ENCODE measurements around the gene CDK17. TPM values are rescaled to one million over a fixed set of nuclear protein-coding genes. Genes with fewer than 3 reads are reported as not detected.
"Not testable (repeated sequence)": the region's sequence is repeated elsewhere in the genome, so short reads cannot be mapped to it uniquely, and the experiment has no call there.

Gene CDK17
- total RNA-seq: 65.8 TPM

DNA sequence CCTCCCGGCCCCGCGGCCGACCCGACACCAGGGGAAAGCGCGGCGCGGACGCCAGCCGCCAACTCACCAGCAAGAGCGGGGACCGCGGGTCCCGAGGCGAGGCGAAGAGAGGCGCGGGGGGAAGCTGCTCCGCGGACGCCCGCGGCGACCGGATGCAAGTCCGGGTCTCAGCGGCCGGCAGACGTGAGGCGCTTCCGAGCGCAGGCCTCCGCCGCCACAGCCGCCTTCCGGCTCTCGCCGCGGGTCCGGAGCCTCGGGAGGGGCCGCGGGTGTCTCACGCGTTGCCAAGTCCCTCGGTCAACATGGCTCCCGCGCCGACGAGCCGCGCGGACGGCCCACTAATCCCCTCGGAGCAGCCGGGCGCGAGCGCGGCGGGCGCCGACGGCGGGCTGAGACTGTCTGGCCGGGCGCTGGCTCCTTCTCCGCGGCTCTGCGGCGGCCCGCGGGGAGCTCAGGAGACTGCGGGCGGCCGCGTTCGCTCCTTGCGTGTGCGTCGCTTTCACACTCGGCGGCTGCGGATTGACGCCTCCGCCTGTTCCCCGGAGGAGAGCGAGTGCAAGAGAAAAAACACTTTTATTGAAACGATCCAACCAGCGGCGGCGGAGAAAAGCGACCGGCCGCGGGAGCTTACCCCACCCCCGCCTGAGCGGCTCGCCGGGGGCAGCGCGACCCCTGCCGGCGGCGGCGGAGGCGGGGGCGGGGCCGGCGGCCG lies at the start of gene CDK17:
TSS of gene CDK17 (minus strand) at position 521 of the 712 bp plus-strand sequence. CDS start 65,603 bp downstream, outside the sequence.
- DNase-seq: peak; percentile 83

DNA sequence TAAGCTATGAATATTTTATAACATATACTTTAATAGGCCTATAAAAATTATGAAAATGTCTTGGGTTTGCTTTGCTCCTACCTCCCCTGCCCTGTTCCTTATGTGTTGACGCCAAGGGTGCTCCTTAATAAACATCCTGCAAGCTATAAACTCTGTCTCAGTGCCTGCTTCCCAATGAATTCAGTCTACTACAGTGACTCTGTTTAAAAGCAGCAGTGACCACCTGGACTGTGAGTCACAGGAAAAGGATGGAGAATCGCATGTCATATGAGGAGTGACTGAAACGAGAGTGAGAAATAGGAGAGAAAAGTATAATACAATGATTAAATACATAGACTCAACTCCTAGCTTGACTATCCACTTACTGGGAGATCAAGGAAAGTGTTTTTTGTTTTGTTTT lies 48.1 kb upstream of the CDK17 start:
- no peak for DNase-seq

DNA sequence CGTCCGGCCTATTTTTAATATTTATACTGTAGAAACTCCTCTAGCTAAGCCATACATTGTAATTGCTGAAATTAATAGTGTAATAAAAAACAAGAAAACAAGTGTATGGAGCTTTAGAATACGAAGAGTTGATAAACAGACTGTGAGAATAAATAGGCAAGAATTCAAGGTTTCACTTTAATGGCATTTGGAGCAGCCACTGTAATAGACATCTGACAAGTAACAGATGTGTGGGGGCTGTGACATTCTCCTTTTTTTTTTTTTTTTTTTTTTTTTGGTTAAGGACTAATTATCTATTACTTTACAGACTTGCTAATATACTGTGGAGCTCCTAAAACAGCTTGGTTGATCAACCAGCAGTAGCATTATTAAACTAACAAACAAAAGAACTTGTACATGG lies 47.0 kb upstream of the CDK17 start:
- no peak for DNase-seq

DNA sequence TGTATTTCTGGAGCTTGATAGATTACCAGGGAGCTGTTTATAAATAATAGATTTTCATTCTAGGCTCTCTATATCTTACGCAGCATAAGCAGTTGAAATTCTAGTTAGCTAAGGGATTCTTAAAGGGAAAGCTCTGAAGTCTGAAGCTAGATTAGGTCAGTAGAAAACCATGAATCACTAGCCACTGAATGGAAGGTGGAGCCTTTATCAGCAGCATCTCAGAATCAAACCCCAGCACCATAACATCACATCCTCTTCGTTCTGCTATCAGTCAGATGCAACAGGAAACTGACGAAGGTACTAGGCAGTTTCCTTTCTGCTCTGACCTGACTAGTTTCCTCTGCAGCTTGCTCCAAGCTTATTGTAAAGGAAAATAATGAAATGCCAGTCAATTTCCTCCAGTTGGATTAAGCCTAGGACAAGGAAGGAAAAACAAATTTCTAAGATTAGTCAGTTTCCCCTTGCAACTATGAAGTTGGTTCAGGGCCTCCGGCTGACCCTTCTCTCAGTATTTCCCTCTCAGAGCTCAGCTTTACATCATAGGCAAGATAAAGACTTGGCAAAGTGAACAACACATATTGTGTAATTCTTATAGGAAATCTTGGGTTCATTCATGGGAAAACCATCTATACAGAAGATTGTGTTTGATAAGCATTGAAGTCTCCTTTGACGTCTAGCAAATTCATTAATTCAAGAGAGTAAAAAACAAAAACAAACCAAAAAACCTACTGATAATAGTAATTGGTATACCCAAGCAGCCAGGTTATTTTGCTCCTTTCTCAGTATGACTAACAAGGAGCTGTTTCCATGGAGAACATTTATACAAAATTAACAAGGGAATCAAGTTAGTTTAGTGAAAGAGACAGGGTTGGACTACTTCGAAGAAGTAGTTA lies 45.7 kb upstream of the CDK17 start:
- peak; percentile 62 for DNase-seq

DNA sequence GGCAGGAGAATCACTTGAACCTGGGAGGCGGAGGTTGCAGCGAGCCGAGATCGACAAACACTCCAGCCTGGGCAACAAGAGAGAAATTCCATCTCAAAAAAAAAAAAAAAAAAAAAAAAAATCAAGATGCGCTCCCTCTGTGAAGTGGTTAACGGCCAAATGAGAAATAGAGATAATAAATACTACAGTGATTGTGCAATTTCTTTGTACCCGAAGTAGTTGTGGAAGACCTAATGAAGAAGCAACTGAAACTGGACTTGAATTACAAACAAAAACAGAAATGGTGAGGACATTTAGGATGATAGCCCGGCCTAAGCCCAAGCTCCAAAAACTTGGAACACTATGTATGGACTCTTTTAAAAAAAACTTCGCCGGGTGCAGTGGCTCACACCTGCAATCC lies 44.2 kb upstream of the CDK17 start:
- DNase-seq: no peak

DNA sequence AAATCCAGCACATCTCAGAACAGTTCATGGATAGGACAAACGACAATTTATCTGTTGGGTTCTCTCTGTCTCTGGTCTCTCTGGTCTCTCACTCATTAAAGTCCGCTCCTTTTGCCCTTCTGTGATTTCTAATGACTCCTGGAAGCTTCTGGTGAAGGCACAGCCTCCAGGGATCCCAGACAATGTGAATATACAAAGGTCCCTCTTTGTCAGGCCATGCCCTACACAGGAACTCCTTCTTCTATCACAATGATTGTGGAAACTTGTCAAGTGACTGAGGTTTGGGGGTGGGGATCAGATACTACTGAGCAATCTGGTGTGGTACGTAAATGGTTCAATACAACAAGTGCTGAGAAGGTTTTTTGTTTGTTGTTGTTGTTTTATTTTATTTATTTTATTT lies 42.7 kb upstream of the CDK17 start:
- DNase-seq: no peak

DNA sequence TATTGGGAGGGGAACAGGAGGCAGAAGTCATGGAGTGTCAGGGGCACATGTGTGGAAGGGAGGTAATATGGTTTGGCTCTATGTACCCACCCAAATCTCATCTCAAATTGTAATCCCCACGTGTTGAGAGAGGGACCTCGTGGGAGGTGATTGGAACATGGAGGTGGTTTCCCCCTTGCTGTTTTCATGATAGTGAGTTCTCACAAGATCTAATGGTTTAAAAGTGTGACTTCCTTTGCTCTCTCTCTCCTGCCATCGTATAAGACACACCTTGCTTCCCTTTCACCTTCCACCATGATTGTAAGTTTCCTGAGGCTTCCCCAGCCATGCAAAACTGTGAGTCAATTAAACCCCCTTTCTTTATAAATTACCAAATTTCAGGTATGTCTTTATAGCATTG lies 41.6 kb upstream of the CDK17 start:
- DNase-seq: no peak

DNA sequence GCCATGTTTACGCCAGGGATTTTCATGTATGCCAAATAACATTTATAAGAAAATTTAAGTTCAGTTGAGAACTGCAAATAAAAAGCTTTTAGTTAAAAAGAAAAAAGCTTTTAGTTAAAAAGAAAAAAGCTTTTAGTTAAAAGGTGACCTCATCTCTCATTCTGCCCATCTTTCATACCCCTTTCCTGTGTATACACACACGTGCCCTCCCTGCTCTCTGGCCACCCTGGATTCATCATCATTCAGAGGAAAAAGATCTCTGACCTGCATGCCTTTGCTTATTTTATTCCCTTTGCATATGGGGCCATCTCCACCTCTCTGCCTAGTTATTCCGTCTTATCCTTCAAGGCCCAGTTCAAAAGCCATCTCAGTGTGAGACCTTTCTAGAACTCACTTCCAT lies 38.1 kb upstream of the CDK17 start:
- DNase-seq: no peak

DNA sequence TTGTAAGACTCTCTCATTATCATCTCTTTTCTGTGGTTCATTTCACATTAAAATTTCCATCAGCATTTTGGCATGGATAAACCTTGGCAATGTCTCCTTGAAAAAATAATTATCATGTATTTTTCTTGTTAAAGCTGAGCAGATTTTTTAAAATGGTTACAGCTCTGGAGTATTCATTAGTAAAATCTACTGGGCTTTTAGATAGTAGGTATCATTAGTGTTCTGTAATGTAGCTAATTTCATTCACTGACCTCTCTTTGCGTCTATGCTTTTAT lies 36.9 kb upstream of the CDK17 start:
- no peak for DNase-seq

DNA sequence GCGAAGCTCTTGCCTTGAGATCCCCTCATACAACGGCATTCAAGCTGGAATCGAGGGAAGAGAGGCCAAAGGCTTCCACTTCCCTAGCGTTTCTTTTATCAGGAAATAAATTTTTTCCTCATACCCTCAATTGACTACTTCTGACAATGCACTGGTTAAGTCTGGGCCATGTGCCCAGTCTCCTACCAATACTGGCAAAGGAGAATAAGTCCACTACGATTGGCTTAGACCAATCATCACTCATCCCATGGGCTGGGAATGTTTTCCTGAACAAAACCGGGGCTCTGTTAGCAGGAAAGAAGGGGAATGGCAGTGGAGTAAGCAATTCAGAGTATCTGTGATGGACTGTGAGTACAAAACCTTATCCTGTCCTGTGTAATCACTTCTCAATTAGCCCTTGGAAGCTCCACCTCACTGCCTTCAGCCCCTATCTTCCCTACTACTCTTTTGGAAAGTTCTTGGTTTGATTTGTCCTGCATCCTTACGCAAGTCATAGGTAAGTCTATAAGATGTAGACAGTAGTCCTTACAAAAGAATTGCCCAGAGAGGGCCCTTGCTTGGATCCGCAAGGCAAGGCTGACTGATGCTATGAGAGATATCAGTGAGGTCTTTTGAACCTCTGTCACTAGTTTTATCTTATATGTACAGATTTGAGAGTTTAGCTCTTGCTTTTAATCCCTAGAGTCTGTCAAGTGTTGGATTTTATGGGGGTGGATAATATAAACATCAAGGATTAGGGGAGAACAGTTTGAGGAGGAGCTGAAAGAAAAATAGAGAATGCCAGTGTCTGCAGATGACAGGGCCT lies 36.3 kb upstream of the CDK17 start:
- no peak for DNase-seq

DNA sequence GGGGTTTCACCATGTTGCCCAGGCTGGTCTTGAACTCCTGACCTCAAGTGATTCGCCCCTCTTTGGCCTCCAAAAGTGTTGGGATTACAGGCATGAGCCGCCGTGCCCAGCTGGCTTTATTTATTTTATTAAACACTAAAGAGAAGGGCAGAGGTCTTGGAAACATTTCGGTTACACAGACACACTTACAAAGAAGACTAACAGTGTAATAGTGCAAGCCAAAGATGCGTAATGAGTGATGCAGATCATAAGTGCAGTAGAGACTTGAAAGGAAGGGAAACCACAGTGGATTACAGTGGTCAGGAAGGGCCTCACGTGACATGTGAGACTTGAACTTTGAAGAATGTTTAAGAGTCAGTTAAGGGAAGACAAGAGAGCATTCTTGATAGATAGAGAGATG lies 33.9 kb upstream of the CDK17 start:
- DNase-seq: no peak

DNA sequence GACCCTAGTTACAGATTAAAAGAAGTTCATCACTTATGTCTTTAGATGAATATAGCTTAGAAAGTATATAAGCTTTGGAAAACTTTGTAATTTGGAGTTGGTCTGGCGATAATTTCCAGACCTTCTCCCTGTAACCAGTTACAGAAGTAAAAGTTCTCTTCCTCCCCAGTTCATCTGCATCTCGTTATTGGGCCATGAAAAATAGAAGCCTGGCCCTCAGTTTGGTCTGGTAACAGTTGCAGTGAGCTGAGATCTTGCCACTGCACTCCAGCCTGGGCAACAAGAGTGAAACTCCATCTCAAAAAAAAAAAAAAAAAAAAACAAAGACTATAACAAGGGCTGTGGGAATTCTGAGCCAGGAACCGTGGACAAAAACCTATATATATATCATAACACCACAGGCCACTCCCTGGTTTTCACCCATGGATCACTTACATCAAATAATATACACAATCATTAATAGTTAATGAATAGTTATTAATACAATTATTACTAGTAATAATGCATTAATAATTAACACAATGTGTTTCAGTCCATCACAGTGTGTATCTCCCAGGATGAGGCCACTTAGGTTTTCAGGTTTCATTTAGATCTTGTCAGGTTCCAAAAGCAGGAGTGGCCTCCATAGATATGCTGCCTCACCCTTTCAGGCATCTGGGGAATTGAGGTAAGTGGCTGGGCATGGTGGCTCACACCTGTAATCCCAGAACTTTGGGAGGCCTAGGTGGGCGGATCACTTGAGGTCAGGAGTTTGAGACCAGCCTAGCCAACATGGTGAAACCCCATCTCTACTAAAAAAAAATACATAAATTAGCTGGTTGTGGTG lies 32.5 kb upstream of the CDK17 start:
- DNase-seq: not testable (repeated sequence)

DNA sequence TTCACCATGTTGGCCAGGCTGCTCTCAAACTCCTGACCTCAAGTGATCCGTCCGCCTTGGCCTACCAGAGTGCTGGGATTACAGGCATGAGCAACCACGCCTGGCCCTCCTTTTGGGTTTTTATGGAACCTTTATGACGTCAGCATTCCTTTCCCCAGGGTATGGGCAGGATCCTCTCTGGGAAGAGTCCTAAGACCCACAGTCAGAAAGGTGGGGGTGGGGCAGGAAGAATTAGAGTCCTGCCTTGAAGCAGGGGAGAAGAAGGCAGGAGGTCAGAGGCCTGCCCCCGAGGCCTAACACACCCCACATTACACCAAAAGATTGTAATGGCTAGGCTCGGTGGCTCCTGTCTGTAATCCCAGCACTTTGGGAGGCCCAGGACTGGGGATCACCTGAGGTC lies 30.8 kb upstream of the CDK17 start:
- DNase-seq: no peak

DNA sequence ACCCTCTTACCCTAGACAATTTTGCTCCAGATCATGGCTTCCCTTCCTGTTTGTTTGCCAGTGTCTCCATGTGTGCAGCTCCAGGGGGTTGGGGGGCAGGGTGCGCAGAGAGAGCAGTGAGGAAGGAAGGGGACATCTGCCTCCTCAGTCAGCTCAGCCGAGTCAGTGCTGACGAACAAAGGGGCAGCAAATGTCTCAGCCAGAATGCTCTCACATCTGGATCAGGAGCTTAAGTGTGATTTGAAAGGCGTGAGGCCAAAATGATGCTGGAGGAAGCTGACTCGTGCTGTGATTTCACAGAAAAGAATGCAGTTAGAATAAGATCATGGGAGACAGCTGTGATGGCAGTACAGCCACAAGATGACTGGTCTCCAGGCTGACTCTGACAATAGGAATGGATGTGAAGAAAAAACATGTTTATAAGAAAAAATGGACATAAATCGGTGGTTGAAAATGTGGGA lies 27.1 kb upstream of the CDK17 start:
- DNase-seq: peak; percentile 98

DNA sequence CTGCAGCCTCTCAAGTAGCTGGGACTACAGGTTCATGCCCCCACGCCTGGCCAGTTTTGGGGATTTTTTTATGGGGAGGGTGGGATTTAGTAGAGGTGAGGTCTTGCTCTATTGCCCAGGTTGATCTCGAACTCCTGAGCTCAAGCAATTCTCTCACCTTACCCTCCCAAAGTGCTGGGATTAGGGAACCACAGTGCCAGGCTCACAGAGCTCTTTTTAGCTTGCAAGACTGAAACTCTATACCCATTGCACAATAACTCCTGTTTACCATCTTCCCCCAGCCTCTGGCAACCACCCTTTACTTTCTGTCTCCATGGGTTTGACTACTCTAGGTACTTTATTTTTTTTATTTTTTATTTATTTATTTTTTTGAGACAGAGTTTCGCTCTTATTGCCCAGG lies 25.7 kb upstream of the CDK17 start:
- no peak for DNase-seq

DNA sequence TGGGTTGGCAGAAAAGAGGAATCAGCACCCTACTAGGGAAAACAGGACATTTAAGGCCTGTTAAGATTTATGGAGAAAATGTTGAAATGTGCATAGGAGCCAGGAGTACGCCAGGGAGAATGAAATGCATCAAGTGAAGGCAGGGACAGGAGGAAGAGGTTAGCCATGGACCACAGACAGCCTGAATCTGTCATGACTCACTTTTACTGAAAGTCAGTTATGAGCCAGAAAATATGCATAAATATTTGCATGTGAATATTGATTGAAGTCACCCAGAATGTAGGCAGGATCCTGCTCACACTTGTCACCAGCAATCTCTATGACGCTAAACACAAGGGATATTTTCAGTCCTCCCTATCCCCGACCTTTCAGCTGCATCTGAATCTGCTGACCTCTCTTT lies 25.1 kb upstream of the CDK17 start:
- DNase-seq: peak; percentile 28

DNA sequence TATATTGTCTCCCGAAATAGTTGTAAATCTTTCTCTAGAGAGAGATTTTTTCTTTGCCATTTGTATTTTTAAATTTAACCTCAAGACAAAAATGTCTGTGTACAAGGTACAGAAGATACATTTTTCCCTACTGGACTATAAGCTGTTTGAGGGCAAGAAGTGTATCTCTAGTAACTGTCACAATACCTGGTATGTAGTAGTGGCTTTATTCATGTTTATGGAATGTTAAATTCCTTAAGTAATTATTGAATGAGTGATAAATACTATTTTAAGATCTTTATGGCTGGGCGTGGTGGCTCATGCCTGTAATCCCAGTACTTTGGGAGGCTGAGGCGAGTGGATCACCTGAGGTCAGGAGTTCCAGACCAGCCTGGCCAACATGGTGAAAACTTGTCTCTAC lies 24.4 kb upstream of the CDK17 start:
- DNase-seq: no peak

DNA sequence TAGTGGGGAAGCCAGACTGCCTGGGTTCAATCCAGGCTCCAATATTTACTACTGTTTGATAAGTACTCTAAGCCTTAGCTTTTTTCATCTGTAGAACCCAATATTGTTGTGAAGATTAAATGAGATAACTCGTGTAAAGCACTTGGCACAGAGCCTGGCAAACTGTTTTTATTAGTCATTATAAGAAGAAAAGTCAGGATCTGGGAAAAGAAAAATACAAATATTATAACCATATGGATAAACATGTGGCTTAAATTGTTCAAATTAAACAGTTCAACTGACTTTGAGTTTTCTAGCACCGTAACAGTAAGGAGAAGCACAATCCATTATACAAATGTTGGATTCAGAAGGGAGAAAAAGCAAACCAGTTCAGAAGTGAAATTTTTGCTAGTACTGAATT lies 22.0 kb upstream of the CDK17 start:
- DNase-seq: peak; percentile 87

DNA sequence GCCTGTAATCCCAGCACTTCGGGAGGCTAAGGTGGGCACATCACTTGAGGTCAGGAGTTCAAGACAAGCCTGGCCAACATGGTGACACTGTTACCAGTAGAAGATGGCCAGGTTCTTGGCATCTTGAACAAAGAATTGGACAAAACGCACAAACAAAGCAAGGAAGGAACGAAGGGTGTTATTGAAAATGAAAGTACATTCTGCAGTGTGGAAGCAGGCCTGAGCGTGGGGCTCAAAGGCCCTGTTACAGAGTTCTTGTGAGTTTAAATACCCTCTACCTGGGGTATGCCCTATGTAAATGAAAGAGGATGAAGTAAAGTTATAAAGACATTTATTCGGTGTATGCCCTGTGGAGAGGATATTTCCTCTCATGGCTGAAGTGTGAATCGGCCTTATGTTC lies 20.8 kb upstream of the CDK17 start:
- DNase-seq: no peak

DNA sequence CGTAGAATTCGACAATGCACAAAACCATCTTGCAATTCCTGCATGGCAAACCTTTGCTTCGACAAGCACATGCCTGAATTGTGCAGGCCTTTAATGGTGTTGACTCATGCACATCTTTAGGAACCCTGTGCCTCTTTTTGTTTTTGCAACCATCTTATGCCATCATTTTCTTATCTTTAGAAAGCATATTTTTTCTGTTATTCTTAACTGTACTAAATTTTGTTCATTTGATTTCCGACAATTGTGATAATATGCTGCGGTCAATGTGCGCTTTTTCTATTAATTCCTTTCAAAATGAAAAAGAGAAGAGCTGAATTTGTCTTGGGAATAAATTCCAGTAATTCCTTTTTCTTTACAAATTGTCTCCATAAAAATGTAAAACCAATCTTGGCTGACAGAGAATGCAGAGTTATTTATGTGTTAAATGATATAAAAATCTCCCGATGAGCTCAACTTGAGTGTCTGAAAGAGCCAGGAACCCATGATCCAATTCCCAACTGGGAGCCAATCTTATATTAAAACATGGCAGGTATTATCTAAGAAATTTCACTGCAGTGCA lies 20.1 kb upstream of the CDK17 start:
- DNase-seq: peak; percentile 63

DNA sequence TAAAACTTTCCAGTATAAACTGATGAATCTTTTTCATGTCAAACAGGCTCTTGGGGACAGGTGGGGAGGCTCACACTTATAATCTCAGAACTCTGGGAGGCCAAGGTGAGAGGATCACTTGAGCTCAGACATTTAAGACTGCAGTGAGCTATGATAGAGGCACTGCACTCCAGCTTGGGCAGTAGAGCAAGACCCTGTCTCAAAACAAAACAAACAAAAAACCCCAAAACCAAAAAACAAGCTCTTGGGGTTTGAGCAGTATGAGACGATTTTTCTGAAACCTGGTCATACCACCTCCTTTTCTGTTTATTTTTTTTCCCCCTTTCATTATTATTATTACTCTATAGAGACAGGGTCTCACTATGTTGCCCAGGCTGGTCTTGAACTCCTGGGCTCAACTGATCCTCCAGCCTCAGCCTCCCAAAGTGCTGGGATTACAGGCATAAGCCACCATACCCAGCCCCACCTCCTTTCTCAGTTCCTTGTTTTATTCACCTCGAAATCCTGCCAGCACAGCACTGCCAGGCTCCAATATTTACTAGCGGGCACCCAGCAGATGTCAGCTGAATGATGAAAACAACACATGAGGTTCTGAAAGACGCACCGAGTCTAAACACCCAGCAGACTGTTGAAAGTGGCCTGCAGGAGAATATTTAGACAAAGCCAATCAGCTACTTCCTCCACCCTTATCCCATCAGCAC lies 19.5 kb upstream of the CDK17 start:
- no peak for DNase-seq
